Testis (tissue), 3 donors: ENCODE data around the gene HMGN4. TPM values are rescaled to one million over a fixed set of nuclear protein-coding genes. Genes with fewer than 3 reads are reported as not detected.

Experiments used
- DNase-seq: peaks from one replicate; pipeline ENCODE4 v3.0.0-alpha.2; 2019
- H3K27ac ChIP-seq, 2 donors: fragments of 200-600 bp; sonication (generic); one replicate each; pipeline ENCODE4 v1.5.1; 2019
- H3K27me3 ChIP-seq: fragments of 200-600 bp; sonication (generic); one replicate; pipeline ENCODE4 v1.5.1; 2019
- H3K36me3 ChIP-seq: fragments of 200-600 bp; sonication (generic); one replicate; pipeline ENCODE4 v1.5.1; 2017; ENCODE audit warnings: low read depth; ENCODE audit errors: missing control alignments
- H3K4me1 ChIP-seq: fragments of 200-600 bp; sonication (generic); one replicate; pipeline ENCODE4 v1.5.1; 2019
- H3K4me3 ChIP-seq, 2 donors: fragments of 200-600 bp; sonication (generic); one replicate each; pipeline ENCODE4 v1.5.1; 2017 to 2019
- H3K9me3 ChIP-seq: fragments of 200-600 bp; sonication (generic); one replicate; pipeline ENCODE4 v1.5.1; 2017
- POLR2A ChIP-seq: fragments of 450-650 bp; IDR thresholded peaks from one replicate; pipeline ENCODE4 v1.6.1; 2017; ENCODE audit warnings: antibody characterized with exemption, mild to moderate bottlenecking, moderate library complexity
- WGBS, 2 donors: methylation state at CpG; one replicate each; pipeline ENCODE4 v1.1.5; 2018; 5-methylcytosine and 5-hydroxymethylcytosine counted together
- intact Hi-C: fragments of 100-400 bp; cut with DNase I; formaldehyde crosslinking; loops from one replicate; pipeline ENCODE4 v1.15.1; 2023; ENCODE audit warnings: low total_unique reads
- polyA plus RNA-seq: library from polyadenylated mRNA; stranded (reverse); fragments of 350-450 nt; fragmentation: Illumina TruSeq; extraction: RNeasy Lipid Tissue Mini Kit (QIAGEN cat#74804); gene quantifications from one replicate; pipeline ENCODE4 v1.2.3, GENCODE V29; 2014; ENCODE audit warnings: low read depth, low replicate concordance; ENCODE audit not compliant: insufficient read depth
- total RNA-seq, 2 donors: library from RNA; depleted of rRNA; stranded (reverse); fragments of >200 nt; gene quantifications; one replicate each; pipeline ENCODE4 v1.2.3, GENCODE V29; 2016
- TF ChIP-seq, protein P1 (sequence below), 3 experiments: fragments of 450-650 bp in 2 of 3; fragments of 200-600 bp in 1 of 3; sonication (generic) in 1 of 3; IDR thresholded peaks; one replicate each; pipeline ENCODE4 v1.5.1; 2016 to 2019; ENCODE audit warnings: antibody characterized with exemption in 3 of 3, mild to moderate bottlenecking in 2 of 3, moderate library complexity in 1 of 3

Gene HMGN4
- total and polyA plus RNA-seq, 3 donors from 2014 or later: 69.4 to 74.8 (median 72.2) TPM

DNA sequence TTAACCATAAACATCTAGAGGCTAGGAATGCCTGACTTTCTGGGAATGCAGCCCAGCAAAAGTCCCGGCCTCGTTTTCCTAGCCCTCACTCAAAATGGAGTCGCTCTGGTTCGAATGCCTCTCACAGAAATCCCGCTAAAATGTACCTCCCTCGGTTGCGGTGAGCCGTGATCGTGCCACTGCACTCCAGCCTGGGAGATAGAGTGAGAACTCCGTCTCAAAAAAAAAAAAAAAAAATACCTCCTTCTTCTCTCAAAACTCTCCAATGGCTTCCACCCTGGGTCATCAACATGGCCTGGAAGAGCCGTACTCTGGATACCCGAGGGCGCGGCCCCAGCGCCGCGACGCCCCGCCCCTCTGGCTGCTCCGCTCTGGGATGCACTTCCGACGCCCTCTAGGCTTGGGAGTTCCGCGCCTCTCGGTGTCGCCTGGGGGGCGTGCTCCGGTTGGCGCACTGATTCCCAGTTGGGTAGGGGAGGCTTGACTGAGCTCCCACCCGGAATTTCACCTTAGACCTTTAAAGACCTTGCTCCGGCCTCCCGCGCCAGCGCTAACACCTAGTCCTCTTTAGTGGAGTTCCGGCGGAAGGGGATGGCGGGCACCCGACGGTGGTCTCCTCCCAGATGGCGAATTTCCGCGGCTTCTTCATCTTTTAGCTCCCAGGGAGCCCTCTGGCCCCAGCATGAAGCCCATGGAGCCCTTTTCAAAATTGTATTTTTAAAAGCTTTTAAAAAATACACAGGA, 12.3 kb downstream of the HMGN4 start:
- intact Hi-C loops: no loop called here
- Histone ChIP-seq H3K4me1 (peaks cover 13% of the 10 kb centered on the region), H3K9me3 (no peaks in the 10 kb centered on the region), H3K27me3 (no peaks in the 10 kb centered on the region), H3K36me3 (no peaks in the 10 kb centered on the region), H3K27ac (peak overlapping the region; percentile 52 to 75), H3K4me3 (peak overlapping the region; percentile 49 to 73)
- WGBS, 2 donors: 7% methylated on average over 42 of the region's 42 CpGs
- TF ChIP-seq, protein P1, sequence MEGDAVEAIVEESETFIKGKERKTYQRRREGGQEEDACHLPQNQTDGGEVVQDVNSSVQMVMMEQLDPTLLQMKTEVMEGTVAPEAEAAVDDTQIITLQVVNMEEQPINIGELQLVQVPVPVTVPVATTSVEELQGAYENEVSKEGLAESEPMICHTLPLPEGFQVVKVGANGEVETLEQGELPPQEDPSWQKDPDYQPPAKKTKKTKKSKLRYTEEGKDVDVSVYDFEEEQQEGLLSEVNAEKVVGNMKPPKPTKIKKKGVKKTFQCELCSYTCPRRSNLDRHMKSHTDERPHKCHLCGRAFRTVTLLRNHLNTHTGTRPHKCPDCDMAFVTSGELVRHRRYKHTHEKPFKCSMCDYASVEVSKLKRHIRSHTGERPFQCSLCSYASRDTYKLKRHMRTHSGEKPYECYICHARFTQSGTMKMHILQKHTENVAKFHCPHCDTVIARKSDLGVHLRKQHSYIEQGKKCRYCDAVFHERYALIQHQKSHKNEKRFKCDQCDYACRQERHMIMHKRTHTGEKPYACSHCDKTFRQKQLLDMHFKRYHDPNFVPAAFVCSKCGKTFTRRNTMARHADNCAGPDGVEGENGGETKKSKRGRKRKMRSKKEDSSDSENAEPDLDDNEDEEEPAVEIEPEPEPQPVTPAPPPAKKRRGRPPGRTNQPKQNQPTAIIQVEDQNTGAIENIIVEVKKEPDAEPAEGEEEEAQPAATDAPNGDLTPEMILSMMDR (IDR thresholded peaks at IDR 0.05): no peak
- TF ChIP-seq POLR2A: no peak
- peak; percentile 79 for DNase-seq

DNA sequence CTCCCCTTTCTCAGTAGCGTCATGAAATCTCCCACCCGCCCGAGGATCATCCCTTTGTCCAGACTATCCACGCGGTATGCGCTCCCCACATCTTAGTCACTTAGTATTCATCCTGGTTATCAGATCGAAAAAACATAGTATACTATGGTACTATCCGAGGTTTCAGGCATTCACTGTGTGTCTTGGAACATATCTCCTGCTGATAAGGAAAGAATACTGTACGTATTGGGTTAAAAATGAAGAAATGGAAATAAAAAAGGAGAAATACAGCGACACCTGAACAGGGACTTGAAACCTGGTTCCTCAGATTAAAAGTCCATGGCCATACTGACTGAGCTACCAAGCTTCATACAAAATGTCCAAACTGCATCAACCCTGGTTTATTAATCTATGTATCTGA, 14.0 kb downstream of the HMGN4 start:
- Histone ChIP-seq H3K36me3 (no peaks in the 10 kb centered on the region), H3K27me3 (no peaks in the 10 kb centered on the region), H3K4me1 (peaks cover 13% of the 10 kb centered on the region), H3K9me3 (no peaks in the 10 kb centered on the region), H3K4me3 (peak overlapping the region in 1 of 2 donors; percentile 73), H3K27ac (no peak overlapping the region)
- WGBS, 2 donors: 46 to 69% methylated on average over 10 of the region's 10 CpGs
- no peak for TF ChIP-seq POLR2A
- TF ChIP-seq, protein P1 (IDR thresholded peaks at IDR 0.05): no peak
- no peak for DNase-seq
- intact Hi-C loops: no loop called here

DNA sequence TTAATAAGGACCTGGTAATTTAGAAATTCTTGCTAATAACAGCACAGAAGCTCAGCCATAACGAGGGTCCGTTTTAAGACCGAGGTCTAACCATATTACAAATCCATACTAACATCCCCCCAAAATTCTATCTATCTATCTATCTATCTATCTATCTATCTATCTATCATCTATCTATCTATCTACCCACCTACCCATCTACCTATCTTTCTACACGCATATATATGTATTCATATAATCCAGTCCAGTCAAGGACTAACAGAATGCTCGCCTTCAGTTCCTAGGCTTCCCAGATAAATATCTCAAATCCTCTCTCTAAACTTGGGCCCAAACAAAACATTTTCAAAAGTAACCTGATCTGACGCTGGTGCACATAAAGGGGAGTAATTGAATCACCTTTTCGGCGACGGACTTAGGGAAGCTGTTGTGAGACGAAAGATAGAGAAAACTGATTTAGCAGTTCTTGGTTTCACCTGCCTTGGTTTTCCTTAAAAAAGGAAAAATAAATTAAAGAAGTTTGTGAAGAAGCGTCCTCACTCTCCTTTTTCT, 14.5 kb downstream of the HMGN4 start:
- peak overlapping the region; percentile 85 to 90 for H3K27ac ChIP-seq
- WGBS, 2 donors: 26 to 29% methylated on average over 11 of the region's 11 CpGs
- intact Hi-C loops: no loop called here
- H3K4me3 ChIP-seq: peak overlapping the region; percentile 53 to 75
- peaks cover 13% of the 10 kb centered on the region for H3K4me1 ChIP-seq
- H3K36me3 ChIP-seq: no peaks in the 10 kb centered on the region
- H3K27me3 ChIP-seq: no peaks in the 10 kb centered on the region
- H3K9me3 ChIP-seq: no peaks in the 10 kb centered on the region
- TF ChIP-seq POLR2A: no peak
- TF ChIP-seq, protein P1 (IDR thresholded peaks at IDR 0.05): no peak
- no peak for DNase-seq

DNA sequence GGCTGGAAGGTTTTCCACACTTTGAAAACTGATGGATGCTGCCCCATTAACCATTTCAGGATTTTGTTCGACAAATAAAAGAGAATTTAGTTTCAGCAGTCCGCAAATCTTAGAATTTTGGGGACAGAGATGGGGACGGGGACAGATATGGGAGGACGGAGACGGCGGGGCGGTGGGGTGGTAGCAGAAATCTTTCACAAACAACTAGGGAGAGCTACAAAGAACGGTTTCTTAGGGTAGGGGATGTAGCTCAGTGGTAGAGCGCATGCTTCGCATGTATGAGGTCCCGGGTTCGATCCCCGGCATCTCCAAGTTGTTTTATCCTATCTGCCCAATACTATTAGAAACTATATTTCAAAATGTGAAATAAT, 15.1 kb downstream of the HMGN4 start:
- peak overlapping the region; percentile 85 to 90 for H3K27ac ChIP-seq
- DNase-seq: peak; percentile 84
- H3K4me3 ChIP-seq: peak overlapping the region; percentile 53 to 75
- no peaks in the 10 kb centered on the region for H3K27me3 ChIP-seq
- peaks cover 13% of the 10 kb centered on the region for H3K4me1 ChIP-seq
- 0 to 1% methylated on average over 13 of the region's 13 CpGs for WGBS, 2 donors
- intact Hi-C loops: no loop called here
- no peak for TF ChIP-seq POLR2A
- TF ChIP-seq, protein P1 (IDR thresholded peaks at IDR 0.05): no peak
- no peaks in the 10 kb centered on the region for H3K36me3 ChIP-seq
- H3K9me3 ChIP-seq: no peaks in the 10 kb centered on the region
